Measurements from ENCODE around the gene ILRUN.

- TF ChIP-seq CTCF (IDR thresholded peaks at IDR 0.05) (no peak), POLR2A (IDR thresholded peaks at IDR 0.05) (no peak)
Observed at GRCh38 chr6:34695729-34696188, 808 bp downstream of the ILRUN start.

Data from uterus (tissue), 2 donors.